HuH-7.5 (cell line): ENCODE data around the gene CHST9.
A peak's percentile ranks its signal among the peaks of the same experiment; 100 is the strongest.
"Not testable (repeated sequence)": the region's sequence is repeated elsewhere in the genome, so short reads cannot be mapped to it uniquely, and the experiment has no call there.

Experiments used
- DNase-seq: peaks from one replicate; pipeline ENCODE4 v3.0.0; 2011; ENCODE audit warnings: low spot score

The CHST9 gene

GRCh38 chr18:27165412-27165811, 19.7 kb downstream of the CHST9 start:
- DNase-seq = no peak

DNA sequence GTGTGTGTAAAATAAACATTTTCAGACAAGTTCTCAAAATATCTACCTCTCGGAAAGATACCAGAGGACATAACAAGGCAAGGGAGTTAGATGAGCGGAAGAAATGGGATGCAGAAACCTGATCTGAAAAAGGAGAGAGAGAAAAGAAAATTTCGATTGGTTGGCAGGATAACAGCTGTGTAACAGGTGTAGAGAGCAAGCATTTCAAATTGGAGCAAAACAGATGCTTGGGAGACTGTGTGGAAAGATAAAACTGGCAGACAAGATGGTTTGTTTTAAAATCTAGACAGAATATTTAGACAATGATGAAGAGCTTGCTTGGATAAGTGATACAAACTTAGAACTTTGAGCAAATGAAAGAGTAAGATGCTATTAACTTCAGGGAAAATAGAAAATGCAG, 20.2 kb downstream of the CHST9 start:
- DNase-seq = no peak

GRCh38 chr18:27163197-27163716, 21.9 kb downstream of the CHST9 start:
- DNase-seq = not testable (repeated sequence)

- DNase-seq = not testable (repeated sequence)
Measured at GRCh38 chr18:27149240-27149639, 35.9 kb downstream of the CHST9 start.

- no peak for DNase-seq
Measured at GRCh38 chr18:27144672-27145071, 40.4 kb downstream of the CHST9 start.

GRCh38 chr18:27143580-27144287, 41.4 kb downstream of the CHST9 start:
- peak; percentile 6 for DNase-seq

- DNase-seq = no peak
Measured at GRCh38 chr18:27142891-27143290, 42.2 kb downstream of the CHST9 start.

DNA sequence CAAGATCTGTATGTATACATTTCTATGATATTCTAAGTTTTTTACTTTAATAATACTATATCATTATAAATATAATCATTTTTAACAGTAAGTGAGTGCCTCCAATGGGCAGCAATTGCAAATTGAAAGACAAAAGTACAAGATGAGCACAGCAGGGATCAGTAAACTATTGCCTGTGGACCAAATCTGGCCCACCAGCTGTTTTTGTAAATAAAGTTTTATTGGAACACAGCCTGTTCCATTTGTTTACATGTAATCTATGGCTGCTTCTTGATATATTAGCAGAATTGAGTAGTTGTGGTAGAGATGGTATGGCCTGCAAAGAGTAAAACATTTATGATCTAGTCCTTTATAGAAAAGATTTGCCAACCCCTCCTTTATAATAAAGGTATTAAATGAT, 43.2 kb downstream of the CHST9 start:
- no peak for DNase-seq

GRCh38 chr18:27138079-27138478, 47.0 kb downstream of the CHST9 start:
- no peak for DNase-seq

DNA sequence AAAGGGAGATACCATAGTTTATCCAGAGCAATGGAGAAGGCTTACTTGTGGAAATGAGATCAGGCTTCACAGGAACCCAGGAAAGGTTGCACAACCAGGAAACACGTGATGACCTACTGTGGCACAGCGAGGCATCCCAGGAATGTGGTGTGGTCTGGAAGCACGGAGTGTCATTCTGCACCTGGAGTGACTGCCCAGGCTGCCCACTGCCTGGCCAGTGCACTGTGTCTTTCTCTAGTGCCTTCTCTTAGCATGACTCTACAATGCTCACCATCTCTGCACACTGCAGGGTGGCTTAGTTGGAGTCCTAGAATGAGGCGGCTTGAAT, 48.9 kb downstream of the CHST9 start:
- peak; percentile 8 for DNase-seq

- no peak for DNase-seq
Measured at GRCh38 chr18:27135504-27136207, 49.5 kb downstream of the CHST9 start.

DNA sequence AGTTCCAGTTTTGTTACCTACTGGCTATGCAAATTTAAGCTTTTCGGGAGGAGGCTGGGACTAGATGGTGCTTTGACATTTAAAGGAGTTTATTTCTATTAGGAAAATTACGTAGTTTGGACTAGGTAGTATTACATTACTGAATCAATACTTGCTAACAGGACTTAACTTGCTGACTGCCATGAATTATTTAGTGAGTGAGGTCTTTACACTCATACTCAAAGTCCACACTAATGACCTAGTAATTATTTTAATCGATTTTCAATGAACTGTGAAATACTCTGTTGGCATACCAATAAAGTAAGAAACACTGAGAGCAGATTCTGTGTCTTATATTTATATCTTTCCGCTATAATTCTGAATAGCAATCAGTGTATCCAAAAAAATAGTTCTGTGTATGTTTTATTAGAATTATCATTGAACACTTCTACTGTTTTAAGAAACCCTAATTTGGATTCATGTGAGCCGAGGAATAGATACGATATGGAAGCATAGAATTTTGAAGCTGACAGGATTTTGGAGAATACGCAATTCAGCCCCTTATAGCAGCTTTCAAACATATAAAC, 55.0 kb downstream of the CHST9 start:
- DNase-seq = no peak

DNA sequence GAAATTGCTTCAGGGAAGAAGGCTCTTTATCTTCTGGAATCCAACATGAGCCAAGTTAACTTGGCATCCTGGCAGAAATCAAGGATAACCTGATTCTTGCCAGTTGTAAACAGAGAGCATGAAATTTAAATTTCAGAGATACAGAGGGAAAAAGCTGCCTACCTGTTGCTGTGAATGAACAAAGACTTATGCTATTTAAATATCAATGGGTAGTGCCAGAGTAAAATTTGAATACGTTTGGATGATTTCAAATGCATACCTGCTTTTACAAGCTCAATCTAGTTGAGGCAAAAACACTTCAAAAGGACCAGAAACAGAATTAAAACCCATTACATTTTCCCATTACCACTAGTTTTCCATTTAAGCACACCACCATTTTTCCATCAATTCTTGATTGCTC, 60.9 kb downstream of the CHST9 start:
- no peak for DNase-seq

DNA sequence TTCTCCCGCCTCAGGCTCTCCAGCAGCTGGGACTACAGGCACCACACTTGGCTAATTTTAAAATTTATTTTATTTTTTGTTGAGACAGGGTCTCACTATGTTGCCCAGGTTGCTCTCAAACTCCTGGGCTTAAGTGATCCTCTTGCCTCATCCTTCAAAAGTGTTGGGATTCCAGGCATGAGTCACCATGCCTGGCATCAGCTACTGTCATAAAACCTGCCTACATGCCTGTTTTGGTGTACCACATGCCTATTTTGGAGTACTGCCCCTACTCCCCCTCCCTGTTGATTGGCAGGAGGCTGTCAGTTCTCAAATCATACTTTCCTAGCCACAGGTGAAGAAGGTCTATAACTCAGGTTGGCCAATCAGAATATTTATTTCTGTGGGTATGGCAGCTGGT, 64.0 kb downstream of the CHST9 start:
- no peak for DNase-seq

DNA sequence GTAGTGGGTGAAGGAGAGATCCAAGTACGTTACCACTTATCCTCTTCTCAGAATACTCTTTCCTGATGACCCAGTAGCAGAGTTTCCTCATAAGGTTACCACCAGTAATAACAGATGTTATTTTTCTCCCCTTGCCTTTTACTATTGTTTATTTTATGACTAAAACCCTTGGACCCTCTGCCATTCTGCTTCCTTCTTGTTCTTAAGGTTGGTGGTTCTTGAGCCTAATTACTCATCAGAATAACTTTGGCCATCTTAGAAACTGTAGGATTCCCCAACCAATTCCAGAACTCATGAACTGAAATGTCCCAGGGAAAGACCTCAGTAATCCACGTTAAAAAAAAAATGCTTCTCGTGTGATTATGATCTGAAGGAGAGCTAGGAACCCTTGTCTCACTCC, 64.9 kb downstream of the CHST9 start:
- no peak for DNase-seq

- DNase-seq = no peak
Measured at GRCh38 chr18:27118973-27119372, 66.1 kb downstream of the CHST9 start.

- DNase-seq = no peak
Measured at GRCh38 chr18:27114842-27115241, 70.3 kb downstream of the CHST9 start.

- no peak for DNase-seq
Measured at GRCh38 chr18:27113358-27113757, 71.8 kb downstream of the CHST9 start.

DNA sequence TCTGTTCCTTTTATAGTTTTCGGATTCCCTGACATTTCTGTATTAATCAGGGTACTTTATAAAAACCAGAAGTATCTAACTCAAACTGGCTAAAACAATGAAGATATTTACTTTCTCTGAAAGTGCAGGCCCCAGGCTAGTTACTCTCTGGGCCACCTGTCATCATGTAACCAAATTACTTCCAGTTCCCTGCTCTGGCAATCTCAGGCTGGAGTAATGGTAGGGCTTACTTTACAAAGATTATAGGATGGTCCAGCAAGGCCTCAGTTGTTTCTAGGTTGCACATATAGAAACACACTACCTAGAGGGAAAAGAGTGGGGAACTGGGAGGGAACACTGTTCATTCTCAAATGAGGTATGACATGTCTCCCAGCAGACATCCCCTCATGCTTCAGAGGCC, 74.8 kb downstream of the CHST9 start:
- no peak for DNase-seq

GRCh38 chr18:27109451-27109850, 75.7 kb downstream of the CHST9 start:
- no peak for DNase-seq

GRCh38 chr18:27108842-27109241, 76.3 kb downstream of the CHST9 start:
- no peak for DNase-seq

DNA sequence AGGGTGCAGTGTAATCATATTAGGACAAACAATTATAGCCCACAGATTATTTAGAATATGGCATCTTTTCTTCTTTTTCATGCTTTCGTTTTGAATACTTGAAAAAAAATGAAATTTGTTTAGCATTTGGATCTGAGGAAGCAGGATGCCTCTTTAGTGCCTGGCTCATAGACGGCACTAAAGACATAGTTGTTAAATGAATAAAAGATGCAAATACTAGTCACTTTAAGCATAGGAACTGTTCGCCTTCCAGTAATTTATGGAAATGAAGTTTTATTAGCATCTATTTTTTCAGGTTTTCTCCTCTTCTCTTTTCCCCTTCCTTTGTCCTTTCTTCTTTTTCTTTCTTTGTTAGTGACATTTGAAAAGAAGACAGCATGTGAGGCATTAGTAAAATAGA, 80.4 kb downstream of the CHST9 start:
- no peak for DNase-seq

- DNase-seq = no peak
Measured at GRCh38 chr18:27094621-27095020, 90.5 kb downstream of the CHST9 start.
